ENCODE measurements around the gene TGOLN2.
"Not testable (repeated sequence)": the region's sequence is repeated elsewhere in the genome, so short reads cannot be mapped to it uniquely, and the experiment has no call there.

Gene TGOLN2

GRCh38 chr2:85353876-85354285, 26.1 kb upstream of the TGOLN2 start:
- peak in 1 of 2 experiments; percentile 42 for DNase-seq
- TF ChIP-seq GATA1 (IDR thresholded peaks at IDR 0.05; ENCODE audit: low read depth, low read length): no peak
- TF ChIP-seq POLR2A (IDR thresholded peaks at IDR 0.05; ENCODE audit: low read length): no peak

- no peak for TF ChIP-seq POLR2A (IDR thresholded peaks at IDR 0.05; ENCODE audit: low read length)
- no peak for TF ChIP-seq GATA1 (IDR thresholded peaks at IDR 0.05; ENCODE audit: low read depth, low read length)
- DNase-seq: no peak
Measured at GRCh38 chr2:85347599-85347998, 19.8 kb upstream of the TGOLN2 start.

GRCh38 chr2:85344356-85344954, 16.7 kb upstream of the TGOLN2 start:
- no peak for TF ChIP-seq POLR2A (IDR thresholded peaks at IDR 0.05; ENCODE audit: low read length)
- no peak for TF ChIP-seq GATA1 (IDR thresholded peaks at IDR 0.05; ENCODE audit: low read depth, low read length)
- no peak for DNase-seq

GRCh38 chr2:85343207-85343895, 15.6 kb upstream of the TGOLN2 start:
- DNase-seq: not testable (repeated sequence)

GRCh38 chr2:85342156-85342555, 14.4 kb upstream of the TGOLN2 start:
- TF ChIP-seq POLR2A (IDR thresholded peaks at IDR 0.05; ENCODE audit: low read length): no peak
- no peak for TF ChIP-seq GATA1 (IDR thresholded peaks at IDR 0.05; ENCODE audit: low read depth, low read length)
- DNase-seq: no peak

- DNase-seq: no peak
- TF ChIP-seq POLR2A (IDR thresholded peaks at IDR 0.05; ENCODE audit: low read length) (no peak), GATA1 (IDR thresholded peaks at IDR 0.05; ENCODE audit: low read depth, low read length) (no peak)
Measured at GRCh38 chr2:85341269-85342029, 13.7 kb upstream of the TGOLN2 start.

- TF ChIP-seq POLR2A (IDR thresholded peaks at IDR 0.05; ENCODE audit: low read length): no peak
- no peak for TF ChIP-seq GATA1 (IDR thresholded peaks at IDR 0.05; ENCODE audit: low read depth, low read length)
- no peak for DNase-seq
Measured at GRCh38 chr2:85340034-85340892, 12.5 kb upstream of the TGOLN2 start.

GRCh38 chr2:85334928-85335327, 7.1 kb upstream of the TGOLN2 start:
- no peak for DNase-seq
- TF ChIP-seq POLR2A (IDR thresholded peaks at IDR 0.05; ENCODE audit: low read length): no peak

GRCh38 chr2:85333877-85334276, 6.1 kb upstream of the TGOLN2 start:
- DNase-seq: not testable (repeated sequence)

- TF ChIP-seq POLR2A (IDR thresholded peaks at IDR 0.05; ENCODE audit: low read length) (no peak), GATA1 (IDR thresholded peaks at IDR 0.05; ENCODE audit: low read depth, low read length) (no peak)
- DNase-seq: no peak
Measured at GRCh38 chr2:85330839-85331636, 3.2 kb upstream of the TGOLN2 start.

- DNase-seq: not testable (repeated sequence)
Measured at GRCh38 chr2:85329701-85330100, 1.9 kb upstream of the TGOLN2 start.

GRCh38 chr2:85329181-85329651, 1.4 kb upstream of the TGOLN2 start:
- TF ChIP-seq POLR2A (IDR thresholded peaks at IDR 0.05; ENCODE audit: low read length) (no peak), GATA1 (IDR thresholded peaks at IDR 0.05; ENCODE audit: low read depth, low read length) (no peak)
- DNase-seq: peak; percentile 81 to 82

GRCh38 chr2:85327160-85327821, 498 bp downstream of the TGOLN2 start:
- no peak for TF ChIP-seq GATA1 (IDR thresholded peaks at IDR 0.05; ENCODE audit: low read depth, low read length)
- TF ChIP-seq POLR2A (IDR thresholded peaks at IDR 0.05; ENCODE audit: low read length): no peak
- peak; percentile 77 to 78 for DNase-seq

Measured in erythroblast (primary cell).